Mucosa of rectum (tissue), 2 donors: ENCODE measurements around the gene FRZB.

ENCODE experiments used
- H3K27ac ChIP-seq, 2 donors: one replicate each; pipeline ENCODE4 v1.7.0; 2013; ENCODE audit warnings: inconsistent platforms in 2 of 2, low read depth in 2 of 2, low read length in 2 of 2
- H3K27me3 ChIP-seq, 2 donors: one replicate each; pipeline ENCODE4 v1.7.0; 2013; ENCODE audit warnings: low read length in 2 of 2; ENCODE audit not compliant: control insufficient read depth in 2 of 2, insufficient read depth in 2 of 2
- H3K36me3 ChIP-seq, 2 donors: one replicate each; pipeline ENCODE4 v1.7.0; 2013; ENCODE audit warnings: low read length in 2 of 2; ENCODE audit not compliant: control insufficient read depth in 2 of 2, insufficient read depth in 2 of 2
- H3K4me1 ChIP-seq, 2 donors: one replicate each; pipeline ENCODE4 v1.7.0; 2013; ENCODE audit warnings: low read length in 2 of 2, mild to moderate bottlenecking in 1 of 2; ENCODE audit not compliant: control insufficient read depth in 2 of 2, insufficient read depth in 2 of 2
- H3K4me3 ChIP-seq, 2 donors: one replicate each; pipeline ENCODE4 v1.7.0; 2013; ENCODE audit warnings: low read length in 2 of 2
- H3K9ac ChIP-seq, 2 donors: one replicate each; pipeline ENCODE4 v1.7.0; 2013; ENCODE audit warnings: low read length in 2 of 2, low read depth in 1 of 2, mild to moderate bottlenecking in 1 of 2
- H3K9me3 ChIP-seq, 2 donors: one replicate each; pipeline ENCODE4 v1.7.0; 2013; ENCODE audit warnings: low read length in 2 of 2; ENCODE audit not compliant: control insufficient read depth in 2 of 2
- donor health status: healthy.
- donor health status: Normal muscosa, but diverticular disease.

Gene FRZB

DNA sequence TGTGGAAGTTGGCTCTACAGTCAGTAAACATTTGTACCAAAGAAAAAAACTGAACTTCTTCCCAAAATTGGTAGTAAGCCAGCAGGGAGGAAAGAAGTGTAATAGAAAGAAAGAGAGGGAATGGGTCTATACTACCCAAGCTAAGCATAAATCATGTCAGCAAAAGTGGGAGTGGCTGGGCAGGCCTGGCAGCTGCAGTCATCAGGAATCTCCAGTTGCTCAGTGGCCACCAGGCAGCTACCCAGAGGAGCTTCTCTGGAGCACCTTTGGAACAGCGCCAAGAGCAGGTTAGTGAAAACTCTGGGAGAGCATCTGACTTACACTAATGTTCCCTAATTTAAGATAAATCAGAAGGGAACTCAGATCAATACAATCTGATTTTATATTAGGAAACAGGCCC lies 14.3 kb downstream of the FRZB start:
- Histone ChIP-seq H3K27me3 (no peaks in the 10 kb centered on the region), H3K4me3 (no peak overlapping the region), H3K36me3 (no peaks in the 10 kb centered on the region), H3K9ac (no peak overlapping the region), H3K4me1 (no peaks in the 10 kb centered on the region), H3K9me3 (no peaks in the 10 kb centered on the region), H3K27ac (no peak overlapping the region)

DNA sequence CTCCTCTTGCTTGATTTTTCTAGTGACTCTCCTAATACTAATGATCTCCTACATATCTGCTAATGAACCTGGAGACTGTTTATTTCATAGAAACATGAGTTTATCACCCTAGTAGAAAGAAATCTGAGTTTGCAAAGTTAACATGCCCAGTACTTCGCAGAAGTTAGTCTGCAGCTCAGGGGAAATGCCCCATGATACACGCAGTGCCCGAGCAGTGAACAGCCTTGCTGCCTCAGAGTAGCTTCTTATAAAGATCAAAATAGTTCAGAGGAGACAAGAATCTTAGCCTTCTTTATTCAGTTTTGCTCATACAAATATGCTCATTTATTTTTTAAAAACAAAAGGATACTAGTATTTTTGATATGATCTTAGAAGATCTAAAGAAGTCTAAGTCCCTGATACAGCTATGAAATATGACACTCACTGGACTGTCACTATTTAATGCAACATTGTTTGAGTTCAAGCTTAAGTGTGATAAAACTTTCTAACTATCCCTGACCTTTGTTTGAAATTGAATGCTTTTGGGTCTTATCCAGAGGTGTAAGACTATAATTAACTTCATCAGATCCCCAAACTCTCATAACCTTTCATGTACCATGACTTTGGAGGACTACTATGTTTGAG lies 20.5 kb downstream of the FRZB start:
- no peaks in the 10 kb centered on the region for H3K27me3 ChIP-seq
- H3K4me3 ChIP-seq, result no peak overlapping the region
- no peaks in the 10 kb centered on the region for H3K4me1 ChIP-seq
- H3K36me3 ChIP-seq, result no peaks in the 10 kb centered on the region
- no peak overlapping the region for H3K9ac ChIP-seq
- H3K27ac ChIP-seq, result no peak overlapping the region
- no peaks in the 10 kb centered on the region for H3K9me3 ChIP-seq

GRCh38 chr2:182836451-182836850 lies 30.0 kb downstream of the FRZB start:
- Histone ChIP-seq H3K4me1 (no peaks in the 10 kb centered on the region), H3K36me3 (no peaks in the 10 kb centered on the region), H3K9me3 (no peaks in the 10 kb centered on the region), H3K27me3 (no peaks in the 10 kb centered on the region), H3K27ac (no peak overlapping the region), H3K4me3 (no peak overlapping the region), H3K9ac (no peak overlapping the region)

GRCh38 chr2:182834293-182834692 lies 32.1 kb downstream of the FRZB start:
- H3K9me3 ChIP-seq, result no peaks in the 10 kb centered on the region
- no peaks in the 10 kb centered on the region for H3K36me3 ChIP-seq
- H3K27me3 ChIP-seq, result no peaks in the 10 kb centered on the region
- no peak overlapping the region for H3K9ac ChIP-seq
- no peak overlapping the region for H3K27ac ChIP-seq
- no peaks in the 10 kb centered on the region for H3K4me1 ChIP-seq
- no peak overlapping the region for H3K4me3 ChIP-seq

GRCh38 chr2:182833084-182833854 lies 33.2 kb downstream of the FRZB start:
- H3K27me3 ChIP-seq, result no peaks in the 10 kb centered on the region
- no peak overlapping the region for H3K4me3 ChIP-seq
- no peaks in the 10 kb centered on the region for H3K36me3 ChIP-seq
- no peak overlapping the region for H3K9ac ChIP-seq
- H3K9me3 ChIP-seq, result no peaks in the 10 kb centered on the region
- no peak overlapping the region for H3K27ac ChIP-seq
- H3K4me1 ChIP-seq, result no peaks in the 10 kb centered on the region

GRCh38 chr2:182831921-182832320 lies 34.5 kb downstream of the FRZB start:
- Histone ChIP-seq H3K4me3 (no peak overlapping the region), H3K36me3 (no peaks in the 10 kb centered on the region), H3K27ac (no peak overlapping the region), H3K9ac (no peak overlapping the region), H3K9me3 (no peaks in the 10 kb centered on the region), H3K4me1 (no peaks in the 10 kb centered on the region), H3K27me3 (no peaks in the 10 kb centered on the region)

DNA sequence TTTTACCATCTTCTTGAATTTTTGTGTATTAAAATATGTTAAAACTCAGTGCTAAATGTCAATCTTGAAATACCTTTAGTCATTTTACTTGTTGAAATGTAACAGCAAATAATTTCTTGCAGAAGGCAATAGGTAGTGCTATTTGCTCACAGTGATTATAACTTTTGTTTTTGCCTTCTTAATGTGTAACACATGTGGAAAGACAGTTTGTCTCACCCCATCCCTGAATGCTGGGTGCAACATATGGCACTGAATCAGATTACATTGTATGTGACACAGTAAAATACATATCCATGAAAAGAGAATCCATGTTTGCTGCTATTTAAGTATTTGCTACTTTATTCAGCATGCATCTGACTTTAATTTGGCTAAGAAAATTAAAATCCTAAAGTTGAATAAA lies 35.3 kb downstream of the FRZB start:
- Histone ChIP-seq H3K4me3 (no peak overlapping the region), H3K9ac (no peak overlapping the region), H3K27ac (no peak overlapping the region), H3K27me3 (no peaks in the 10 kb centered on the region), H3K9me3 (no peaks in the 10 kb centered on the region), H3K4me1 (no peaks in the 10 kb centered on the region), H3K36me3 (no peaks in the 10 kb centered on the region)

DNA sequence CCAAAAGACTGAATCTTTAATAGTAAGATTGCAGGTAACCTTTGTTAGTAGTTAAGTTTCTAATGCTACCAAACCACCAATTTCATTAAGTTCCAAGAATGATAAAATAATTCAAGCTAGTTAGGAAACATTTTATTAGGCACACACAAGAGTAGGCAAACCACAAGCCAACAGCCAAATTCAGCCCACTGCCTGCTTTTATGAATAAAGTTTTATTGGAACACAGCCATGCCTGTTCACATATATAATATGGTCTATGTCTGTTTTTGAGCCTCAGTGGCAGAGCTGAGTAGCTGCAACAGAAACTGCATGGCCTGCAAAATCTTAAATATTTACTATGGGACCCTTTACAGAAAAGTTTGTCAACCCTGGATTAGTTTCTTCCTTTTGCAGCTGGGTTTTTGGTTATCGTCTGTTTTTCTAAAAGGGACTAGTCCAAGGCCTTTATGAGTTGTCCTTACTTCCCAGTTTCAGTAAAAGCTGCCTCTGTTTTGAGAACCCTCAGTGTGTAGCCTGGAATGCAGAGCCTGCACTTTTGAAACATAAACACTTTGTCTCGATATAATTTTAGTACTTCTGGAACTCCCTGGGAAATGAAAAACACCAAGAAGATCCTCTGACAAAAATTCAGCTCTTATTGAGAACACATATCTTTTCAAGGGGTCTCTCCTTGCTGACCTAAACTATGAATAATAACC lies 39.1 kb downstream of the FRZB start:
- Histone ChIP-seq H3K4me1 (no peaks in the 10 kb centered on the region), H3K9me3 (no peaks in the 10 kb centered on the region), H3K9ac (no peak overlapping the region), H3K4me3 (no peak overlapping the region), H3K27ac (no peak overlapping the region), H3K36me3 (no peaks in the 10 kb centered on the region), H3K27me3 (no peaks in the 10 kb centered on the region)

DNA sequence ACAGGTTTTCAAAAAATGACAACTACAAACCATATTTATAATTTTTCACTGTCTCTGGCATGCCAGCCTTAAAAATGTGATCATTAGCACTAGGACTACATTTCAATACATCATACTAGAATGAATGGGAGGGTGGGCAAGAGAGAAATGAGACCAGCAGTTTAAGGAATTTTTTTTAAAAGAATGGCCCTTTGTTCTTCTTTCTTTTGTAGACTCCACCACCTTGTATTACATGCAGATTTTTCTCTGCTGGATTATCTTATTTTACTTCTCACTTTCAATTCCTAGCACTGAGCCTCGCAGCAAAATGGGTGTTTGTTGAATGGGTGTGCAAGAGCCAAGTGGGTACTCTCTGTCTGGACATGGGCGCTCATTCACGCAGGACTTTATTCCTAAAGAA lies 39.9 kb downstream of the FRZB start:
- no peak overlapping the region for H3K27ac ChIP-seq
- H3K4me1 ChIP-seq, result no peaks in the 10 kb centered on the region
- no peaks in the 10 kb centered on the region for H3K36me3 ChIP-seq
- no peak overlapping the region for H3K9ac ChIP-seq
- no peak overlapping the region for H3K4me3 ChIP-seq
- H3K27me3 ChIP-seq, result no peaks in the 10 kb centered on the region
- no peaks in the 10 kb centered on the region for H3K9me3 ChIP-seq

- Histone ChIP-seq H3K4me3 (no peak overlapping the region), H3K4me1 (no peaks in the 10 kb centered on the region), H3K36me3 (no peaks in the 10 kb centered on the region), H3K9ac (no peak overlapping the region), H3K27me3 (no peaks in the 10 kb centered on the region), H3K27ac (no peak overlapping the region), H3K9me3 (no peaks in the 10 kb centered on the region)
Measured at GRCh38 chr2:182826064-182826463, 40.4 kb downstream of the FRZB start.
